Activated CD8-positive, alpha-beta memory T cell treated with anti-CD3 and anti-CD28 coated beads for 36 hours (primary cell): Measurements from ENCODE around the gene DBNDD2. TPM values are rescaled to one million over a fixed set of nuclear protein-coding genes. Genes with fewer than 3 reads are reported as not detected.

Source experiments
- CTCF ChIA-PET: fragments of 350-600 bp; sonication (Branson Sonifier 250); formaldehyde crosslinking; loops from one replicate; lab custom pipeline; 2021; ENCODE audit warnings: antibody characterized with exemption; lab: Charles Lee
- POLR2A ChIA-PET: fragments of 350-600 bp; sonication (Branson Sonifier 250); formaldehyde crosslinking; loops from one replicate; lab custom pipeline; 2021; ENCODE audit warnings: antibody characterized with exemption; lab: Charles Lee
- total RNA-seq, 2 experiments: library from RNA; stranded (reverse); gene quantifications; one replicate each; pipeline ENCODE4 v1.2.3, GENCODE V29; 2021

The DBNDD2 gene
- total RNA-seq, 2 experiments from 2014 or later, result 10.4 to 10.6 TPM

DNA sequence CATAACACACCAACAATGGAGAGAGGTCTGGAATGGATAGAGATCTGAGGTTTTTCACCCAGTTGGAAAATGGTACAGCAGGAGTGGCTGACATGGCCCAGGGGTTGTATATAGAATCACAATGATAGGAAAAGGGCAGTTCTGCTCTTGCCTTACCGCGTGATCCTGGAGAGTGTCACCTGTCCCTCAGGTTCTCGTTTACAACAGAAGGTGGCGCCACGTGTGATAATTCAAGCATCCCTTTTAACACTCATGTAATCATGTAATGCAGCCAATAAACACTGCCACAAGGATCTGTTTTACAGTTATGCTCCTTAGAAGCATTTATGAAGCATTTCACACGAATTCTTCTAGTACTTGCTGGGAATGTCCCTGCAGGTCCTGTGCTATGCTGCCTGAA lies 48.5 kb downstream of the DBNDD2 start:
- ChIA-PET CTCF (no interaction called here), POLR2A (no interaction called here)

DNA sequence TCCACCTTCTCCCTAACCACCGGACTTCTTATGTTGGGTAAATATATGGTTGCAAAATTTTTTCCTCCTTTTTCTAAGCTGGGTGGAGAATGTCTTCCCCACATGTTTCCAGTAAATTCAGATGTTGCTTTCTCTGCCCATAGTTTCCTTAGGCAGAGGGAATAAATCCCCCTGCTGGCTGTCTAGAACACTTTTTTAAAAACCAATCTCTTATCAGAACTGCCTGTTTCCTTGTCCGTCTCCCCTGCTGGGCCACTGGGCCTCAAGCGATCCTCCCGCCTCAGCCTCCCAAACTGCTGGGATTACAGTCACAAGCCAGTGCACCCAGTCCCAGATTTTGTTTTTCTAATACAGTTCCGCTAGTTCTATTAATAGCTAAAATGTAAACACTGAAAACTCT lies 51.5 kb downstream of the DBNDD2 start:
- ChIA-PET CTCF (interaction anchor here (1.5 kb wide), 1 partner anchor 144 kb away, joined by 5 read pairs; no protein-coding TSS in a partner anchor), POLR2A (no interaction called here)

Other genes starting within 250 kb of the DBNDD2 start
- gene PI3, start 233.4 kb upstream of the DBNDD2 start, total RNA-seq, result not detected
- not detected for gene SEMG1, start 201.3 kb upstream of the DBNDD2 start, total RNA-seq
- gene SEMG2, start 186.9 kb upstream of the DBNDD2 start, total RNA-seq, result not detected
- not detected for gene SLPI, start 153.7 kb upstream of the DBNDD2 start, total RNA-seq
- gene RBPJL, start 101.4 kb upstream of the DBNDD2 start, total RNA-seq, result not detected
- under 1 TPM; 0.32 to 0.36 TPM for gene MATN4, start 100.0 kb upstream of the DBNDD2 start, total RNA-seq
- 10 to 100 TPM; 88.0 to 88.3 TPM for gene SDC4, start 59.9 kb upstream of the DBNDD2 start, total RNA-seq
- gene SYS1, start 45.1 kb upstream of the DBNDD2 start, total RNA-seq, result 10 to 100 TPM; 33.2 to 38.8 TPM
- under 1 TPM in 1 of 2 experiments, not detected in 1; 0.19 TPM for gene TP53TG5, start 30.0 kb upstream of the DBNDD2 start, total RNA-seq
- gene PIGT, start 7.9 kb downstream of the DBNDD2 start, total RNA-seq, result 10 to 100 TPM; 76.6 to 80.1 TPM
- gene WFDC2, start 61.5 kb downstream of the DBNDD2 start, total RNA-seq, result not detected
- not detected for gene SPINT3, start 107.3 kb downstream of the DBNDD2 start, total RNA-seq
- gene WFDC6, start 131.2 kb downstream of the DBNDD2 start, total RNA-seq, result not detected
- not detected for gene EPPIN, start 139.1 kb downstream of the DBNDD2 start, total RNA-seq
- gene WFDC8, start 171.0 kb downstream of the DBNDD2 start, total RNA-seq, result not detected
- not detected for gene WFDC10A, start 221.4 kb downstream of the DBNDD2 start, total RNA-seq
- gene WFDC9, start 223.0 kb downstream of the DBNDD2 start, total RNA-seq, result not detected